ENCODE results near the gene SRBD1. TPM values are rescaled to one million over a fixed set of nuclear protein-coding genes. Genes with fewer than 3 reads are reported as not detected.

The SRBD1 gene
- total RNA-seq, 4 donors from 2014 or later: 9.0 to 22.0 (median 13.0) TPM

DNA sequence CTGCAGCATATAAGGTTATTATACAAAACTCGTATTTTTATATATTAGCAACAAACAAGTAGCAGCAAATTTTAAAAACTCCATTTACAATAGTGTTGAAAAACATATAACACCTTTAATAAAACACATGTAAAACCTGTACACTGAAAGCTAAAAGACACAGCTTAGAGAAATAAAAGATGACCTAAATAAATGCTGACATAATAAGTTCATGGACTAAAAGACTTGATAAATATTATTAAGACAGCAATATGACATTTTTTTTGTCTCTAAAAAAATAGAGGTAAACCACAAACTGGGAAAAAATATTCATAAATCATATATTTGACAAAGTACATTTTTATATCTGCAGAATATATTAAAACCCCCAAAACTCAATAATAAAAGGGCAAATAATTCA, 201.4 kb downstream of the SRBD1 start:
- Histone ChIP-seq H3K36me3 (peaks cover 0 to 11% (median 2%) of the 10 kb centered on the region in 4 donors), H3K27me3 (no peaks in the 10 kb centered on the region), H3K27ac (replicated peaks in 1 of 4) (no peak overlapping the region), H3K4me3 (no peak overlapping the region), H3K9me3 (no peaks in the 10 kb centered on the region), H3K4me1 (peaks cover 0 to 5% (median 0%) of the 10 kb centered on the region in 4 donors)
- TF ChIP-seq, protein P1, sequence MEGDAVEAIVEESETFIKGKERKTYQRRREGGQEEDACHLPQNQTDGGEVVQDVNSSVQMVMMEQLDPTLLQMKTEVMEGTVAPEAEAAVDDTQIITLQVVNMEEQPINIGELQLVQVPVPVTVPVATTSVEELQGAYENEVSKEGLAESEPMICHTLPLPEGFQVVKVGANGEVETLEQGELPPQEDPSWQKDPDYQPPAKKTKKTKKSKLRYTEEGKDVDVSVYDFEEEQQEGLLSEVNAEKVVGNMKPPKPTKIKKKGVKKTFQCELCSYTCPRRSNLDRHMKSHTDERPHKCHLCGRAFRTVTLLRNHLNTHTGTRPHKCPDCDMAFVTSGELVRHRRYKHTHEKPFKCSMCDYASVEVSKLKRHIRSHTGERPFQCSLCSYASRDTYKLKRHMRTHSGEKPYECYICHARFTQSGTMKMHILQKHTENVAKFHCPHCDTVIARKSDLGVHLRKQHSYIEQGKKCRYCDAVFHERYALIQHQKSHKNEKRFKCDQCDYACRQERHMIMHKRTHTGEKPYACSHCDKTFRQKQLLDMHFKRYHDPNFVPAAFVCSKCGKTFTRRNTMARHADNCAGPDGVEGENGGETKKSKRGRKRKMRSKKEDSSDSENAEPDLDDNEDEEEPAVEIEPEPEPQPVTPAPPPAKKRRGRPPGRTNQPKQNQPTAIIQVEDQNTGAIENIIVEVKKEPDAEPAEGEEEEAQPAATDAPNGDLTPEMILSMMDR (IDR thresholded peaks at IDR 0.05): no peak
- TF ChIP-seq POLR2AphosphoS5 (IDR thresholded peaks at IDR 0.05): no peak
- no peak for TF ChIP-seq POLR2A (IDR thresholded peaks at IDR 0.05; ENCODE audit: low read depth)
- TF ChIP-seq EP300 (IDR thresholded peaks at IDR 0.05): no peak
- WGBS: 98% methylated on average over 1 of the region's 1 CpG
- no peak for DNase-seq (ENCODE audit: extremely low spot score)
- intact Hi-C loops (cut with DNase I): no loop called here

DNA sequence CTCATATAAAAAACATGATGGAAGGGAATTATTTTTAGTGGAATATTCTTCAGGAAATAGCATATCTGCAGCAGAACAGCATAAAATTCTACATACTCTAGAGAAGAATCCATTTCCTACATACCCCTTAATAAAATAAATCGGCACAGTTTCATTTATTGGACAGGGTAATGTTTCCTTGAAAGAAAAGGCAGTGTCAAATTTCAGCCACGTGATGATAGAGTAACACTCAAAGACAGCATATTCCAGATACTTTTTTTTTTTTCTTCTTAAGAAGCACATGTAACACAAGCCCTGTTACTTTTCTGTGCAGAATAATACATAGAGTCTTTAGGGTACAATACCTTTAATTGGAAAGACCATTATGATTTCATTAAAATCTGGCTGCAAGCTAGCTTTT, 204.4 kb downstream of the SRBD1 start:
- no peak overlapping the region for H3K4me3 ChIP-seq
- 64% methylated on average over 2 of the region's 2 CpGs for WGBS
- no peaks in the 10 kb centered on the region for H3K27me3 ChIP-seq
- TF ChIP-seq POLR2A (IDR thresholded peaks at IDR 0.05; ENCODE audit: low read depth): no peak
- TF ChIP-seq POLR2AphosphoS5 (IDR thresholded peaks at IDR 0.05): no peak
- no peak for TF ChIP-seq EP300 (IDR thresholded peaks at IDR 0.05)
- H3K9me3 ChIP-seq: no peaks in the 10 kb centered on the region
- peaks cover 0 to 11% (median under 1%) of the 10 kb centered on the region in 4 donors for H3K36me3 ChIP-seq
- intact Hi-C loops (cut with DNase I): no loop called here
- no peak overlapping the region for H3K27ac ChIP-seq (replicated peaks in 1 of 4)
- H3K4me1 ChIP-seq: no peaks in the 10 kb centered on the region
- DNase-seq (ENCODE audit: extremely low spot score): no peak

DNA sequence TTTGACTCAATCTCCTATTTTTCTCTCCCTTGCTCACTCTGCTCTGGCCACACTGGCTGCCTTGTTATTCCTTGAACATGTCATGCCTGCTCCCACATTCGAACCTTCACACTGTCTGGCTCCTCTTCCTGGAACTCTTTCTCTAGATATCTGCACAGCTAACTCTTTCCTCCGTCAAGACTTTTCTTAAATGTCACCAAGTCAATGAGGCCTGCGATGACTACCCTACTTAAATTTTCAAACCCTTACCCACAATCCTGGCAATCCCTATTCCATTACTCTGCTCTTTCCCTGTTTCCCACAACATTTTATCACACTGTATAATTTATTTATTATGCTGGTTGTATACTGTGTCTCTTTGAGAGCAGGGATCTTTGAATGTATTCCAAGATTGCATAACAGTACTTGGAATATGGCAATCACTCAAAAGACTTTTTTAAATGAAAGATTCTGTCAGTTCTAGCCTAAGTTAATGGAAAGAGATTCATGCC, 206.2 kb downstream of the SRBD1 start:
- no peaks in the 10 kb centered on the region for H3K36me3 ChIP-seq
- intact Hi-C loops (cut with DNase I): no loop called here
- no peak overlapping the region for H3K27ac ChIP-seq (replicated peaks in 1 of 4)
- TF ChIP-seq EP300 (IDR thresholded peaks at IDR 0.05) (no peak), POLR2AphosphoS5 (IDR thresholded peaks at IDR 0.05) (no peak), POLR2A (IDR thresholded peaks at IDR 0.05; ENCODE audit: low read depth) (no peak)
- TF ChIP-seq, protein P1 (IDR thresholded peaks at IDR 0.05): no peak
- H3K4me1 ChIP-seq: no peaks in the 10 kb centered on the region
- no peaks in the 10 kb centered on the region for H3K27me3 ChIP-seq
- H3K9me3 ChIP-seq: no peaks in the 10 kb centered on the region
- DNase-seq (ENCODE audit: extremely low spot score): no peak
- no peak overlapping the region for H3K4me3 ChIP-seq
- 70% methylated on average over 3 of the region's 3 CpGs for WGBS

DNA sequence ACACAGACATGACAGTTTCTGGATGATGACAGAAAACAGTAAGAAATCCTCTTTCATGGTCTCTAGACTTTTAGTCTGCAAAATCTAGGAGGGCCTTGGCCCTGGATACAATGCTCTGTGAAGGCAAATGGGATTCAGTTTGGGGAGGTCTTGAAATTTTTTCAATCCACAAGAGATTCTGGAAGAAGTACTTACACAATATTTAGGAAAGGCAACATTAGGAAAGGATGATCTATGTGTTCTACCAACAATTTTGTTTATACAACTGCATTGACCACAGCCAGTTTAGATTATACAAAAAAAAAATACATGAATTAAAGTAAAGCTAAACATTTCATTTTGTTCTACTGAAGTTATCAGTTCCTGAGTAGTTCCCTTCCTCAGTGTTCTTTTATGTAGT, 208.0 kb downstream of the SRBD1 start:
- Histone ChIP-seq H3K4me1 (no peaks in the 10 kb centered on the region), H3K4me3 (no peak overlapping the region), H3K27me3 (no peaks in the 10 kb centered on the region), H3K36me3 (no peaks in the 10 kb centered on the region), H3K27ac (replicated peaks in 1 of 4) (no peak overlapping the region), H3K9me3 (no peaks in the 10 kb centered on the region)
- intact Hi-C loops (cut with DNase I): no loop called here
- no peak for DNase-seq (ENCODE audit: extremely low spot score)
- no peak for TF ChIP-seq EP300 (IDR thresholded peaks at IDR 0.05)
- TF ChIP-seq, protein P1 (IDR thresholded peaks at IDR 0.05): no peak
- TF ChIP-seq POLR2A (IDR thresholded peaks at IDR 0.05; ENCODE audit: low read depth): no peak
- no peak for TF ChIP-seq POLR2AphosphoS5 (IDR thresholded peaks at IDR 0.05)

DNA sequence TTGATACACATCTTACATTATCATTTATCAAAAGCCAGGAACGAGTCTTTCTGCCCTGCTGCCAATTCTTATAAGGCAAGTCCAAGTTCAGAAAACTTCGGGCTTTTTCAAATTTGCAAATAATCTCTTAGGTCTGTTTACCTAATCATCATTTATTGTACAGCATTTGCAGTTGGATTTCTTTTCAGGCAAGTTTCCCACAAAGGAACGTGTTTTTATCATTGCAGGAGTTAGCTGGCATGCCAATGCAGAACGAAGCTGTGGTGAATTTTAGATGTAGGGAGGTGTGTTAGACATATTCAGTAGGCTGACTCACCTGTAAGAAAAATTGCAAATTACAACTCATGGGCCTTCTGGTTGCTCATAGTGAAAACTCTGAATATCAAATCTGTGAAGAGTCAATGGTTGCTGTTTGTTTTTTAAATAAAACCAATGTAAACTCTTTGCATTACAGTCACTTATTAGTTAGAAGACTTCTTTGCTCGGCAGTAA, 209.6 kb downstream of the SRBD1 start:
- intact Hi-C loops (cut with DNase I): no loop called here
- DNase-seq (ENCODE audit: extremely low spot score): no peak
- H3K36me3 ChIP-seq: no peaks in the 10 kb centered on the region
- no peaks in the 10 kb centered on the region for H3K4me1 ChIP-seq
- no peaks in the 10 kb centered on the region for H3K9me3 ChIP-seq
- no peaks in the 10 kb centered on the region for H3K27me3 ChIP-seq
- no peak overlapping the region for H3K4me3 ChIP-seq
- H3K27ac ChIP-seq (replicated peaks in 1 of 4): no peak overlapping the region
- 88% methylated on average over 5 of the region's 5 CpGs for WGBS
- TF ChIP-seq, protein P1 (IDR thresholded peaks at IDR 0.05): no peak
- TF ChIP-seq POLR2AphosphoS5 (IDR thresholded peaks at IDR 0.05): no peak
- no peak for TF ChIP-seq EP300 (IDR thresholded peaks at IDR 0.05)
- TF ChIP-seq POLR2A (IDR thresholded peaks at IDR 0.05; ENCODE audit: low read depth): no peak

Data from esophagus muscularis mucosa (tissue), 4 donors.